ENCODE data around the gene BIN1. TPM values are rescaled to one million over a fixed set of nuclear protein-coding genes. Genes with fewer than 3 reads are reported as not detected.

Gene BIN1
- total RNA-seq, 1 donor from 2014 or later: 71.6 TPM

GRCh38 chr2:127057371-127058245 is 49.3 kb downstream of the BIN1 start:
- H3K9me3 ChIP-seq: no peaks in the 10 kb centered on the region
- H3K27me3 ChIP-seq: no peaks in the 10 kb centered on the region
- no peak overlapping the region for H3K27ac ChIP-seq
- no peak for DNase-seq (ENCODE audit: low spot score in 2 of 2)
- H3K36me3 ChIP-seq: no peaks in the 10 kb centered on the region
- TF ChIP-seq CTCF (IDR thresholded peaks at IDR 0.05): no peak
- no peaks in the 10 kb centered on the region for H3K4me1 ChIP-seq
- intact Hi-C loops (cut with DNase I): no loop called here
- H3K4me3 ChIP-seq: no peak overlapping the region

- Histone ChIP-seq H3K27me3 (no peaks in the 10 kb centered on the region), H3K4me3 (no peak overlapping the region), H3K4me1 (no peaks in the 10 kb centered on the region), H3K36me3 (no peaks in the 10 kb centered on the region), H3K9me3 (no peaks in the 10 kb centered on the region), H3K27ac (no peak overlapping the region)
- intact Hi-C loops (cut with DNase I): no loop called here
- DNase-seq (ENCODE audit: low spot score in 2 of 2): no peak
- no peak for TF ChIP-seq CTCF (IDR thresholded peaks at IDR 0.05)
Observed at GRCh38 chr2:127056631-127057370, 50.2 kb downstream of the BIN1 start.

- Histone ChIP-seq H3K27ac (no peak overlapping the region), H3K4me1 (no peaks in the 10 kb centered on the region), H3K4me3 (no peak overlapping the region), H3K27me3 (no peaks in the 10 kb centered on the region), H3K36me3 (no peaks in the 10 kb centered on the region), H3K9me3 (no peaks in the 10 kb centered on the region)
- no peak for TF ChIP-seq CTCF (IDR thresholded peaks at IDR 0.05)
- intact Hi-C loops (cut with DNase I): no loop called here
- DNase-seq (ENCODE audit: low spot score in 2 of 2): no peak
Observed at GRCh38 chr2:127056086-127056485, 50.9 kb downstream of the BIN1 start.

GRCh38 chr2:127055786-127056076 is 51.2 kb downstream of the BIN1 start:
- no peak overlapping the region for H3K4me3 ChIP-seq
- no peaks in the 10 kb centered on the region for H3K27me3 ChIP-seq
- H3K36me3 ChIP-seq: no peaks in the 10 kb centered on the region
- no peak for DNase-seq (ENCODE audit: low spot score in 2 of 2)
- TF ChIP-seq CTCF (IDR thresholded peaks at IDR 0.05): no peak
- no peak overlapping the region for H3K27ac ChIP-seq
- H3K4me1 ChIP-seq: no peaks in the 10 kb centered on the region
- no peaks in the 10 kb centered on the region for H3K9me3 ChIP-seq
- intact Hi-C loops (cut with DNase I): no loop called here

- Histone ChIP-seq H3K36me3 (no peaks in the 10 kb centered on the region), H3K4me3 (no peak overlapping the region), H3K27me3 (no peaks in the 10 kb centered on the region), H3K27ac (no peak overlapping the region), H3K9me3 (no peaks in the 10 kb centered on the region), H3K4me1 (no peaks in the 10 kb centered on the region)
- no peak for TF ChIP-seq CTCF (IDR thresholded peaks at IDR 0.05)
- intact Hi-C loops (cut with DNase I): no loop called here
- DNase-seq (ENCODE audit: low spot score in 2 of 2): no peak
Observed at GRCh38 chr2:127054996-127055785, 51.8 kb downstream of the BIN1 start.

Measured in ascending aorta (tissue), 2 donors.